RWPE1 (cell line): ENCODE data around the gene HIBCH.

Experiments used
- CTCF ChIA-PET: fragments of 350-600 bp; sonication (Branson Sonifier 250); formaldehyde crosslinking; extraction: SDS; loops from one replicate; lab custom pipeline; 2021; lab: Yijun Ruan, JAX
- POLR2A ChIA-PET: fragments of 400-600 bp; formaldehyde crosslinking; extraction: SDS; loops from one replicate; lab custom pipeline; 2020; ENCODE audit warnings: antibody characterized with exemption; ENCODE audit not compliant: low non-redundant PET; lab: Yijun Ruan, JAX
- DNase-seq: peaks from one replicate; pipeline ENCODE4 v3.0.0; 2012; ENCODE audit warnings: low spot score
- H3K27ac ChIP-seq: fragments of 450-650 bp; 2 replicates; pipeline ENCODE4 v1.5.1; 2017
- CTCF ChIP-seq: fragments of 450-650 bp; conservative IDR thresholded peaks from 2 replicates; pipeline ENCODE4 v1.5.1; 2017; ENCODE audit warnings: low read depth, mild to moderate bottlenecking

Gene HIBCH

GRCh38 chr2:190213441-190214335 lies 105.9 kb downstream of the HIBCH start:
- no peak for DNase-seq
- no peak overlapping the region for H3K27ac ChIP-seq
- ChIA-PET POLR2A (no interaction called here), CTCF (no interaction called here)
- TF ChIP-seq CTCF, result no peak

- no peak overlapping the region for H3K27ac ChIP-seq
- POLR2A ChIA-PET, result no interaction called here
- TF ChIP-seq CTCF, result no peak
- CTCF ChIA-PET, result no interaction called here
- no peak for DNase-seq
These were observed 109.2 kb downstream of the HIBCH start for GRCh38 chr2:190210471-190210870.

- TF ChIP-seq CTCF, result no peak
- no peak overlapping the region for H3K27ac ChIP-seq
- ChIA-PET POLR2A (no interaction called here), CTCF (no interaction called here)
- no peak for DNase-seq
These were observed 110.1 kb downstream of the HIBCH start for GRCh38 chr2:190209559-190209958.

- ChIA-PET POLR2A (no interaction called here), CTCF (no interaction called here)
- no peak overlapping the region for H3K27ac ChIP-seq
- no peak for TF ChIP-seq CTCF
- DNase-seq, result no peak
These were observed 111.7 kb downstream of the HIBCH start for GRCh38 chr2:190207930-190208329.

GRCh38 chr2:190205657-190206056 lies 114.0 kb downstream of the HIBCH start:
- POLR2A ChIA-PET, result no interaction called here
- CTCF ChIA-PET, result no interaction called here
- DNase-seq, result no peak
- H3K27ac ChIP-seq, result no peak overlapping the region
- no peak for TF ChIP-seq CTCF

GRCh38 chr2:190202604-190203003 lies 117.0 kb downstream of the HIBCH start:
- CTCF ChIA-PET, result interaction anchor here (0.6 kb wide), 1 partner anchor 1921 kb away, joined by 3 read pairs; no protein-coding TSS in a partner anchor
- peak; percentile 4 for DNase-seq
- no peak for TF ChIP-seq CTCF
- H3K27ac ChIP-seq, result no peak overlapping the region
- POLR2A ChIA-PET, result no interaction called here
